ENCODE data around the gene KLK5.

DNA sequence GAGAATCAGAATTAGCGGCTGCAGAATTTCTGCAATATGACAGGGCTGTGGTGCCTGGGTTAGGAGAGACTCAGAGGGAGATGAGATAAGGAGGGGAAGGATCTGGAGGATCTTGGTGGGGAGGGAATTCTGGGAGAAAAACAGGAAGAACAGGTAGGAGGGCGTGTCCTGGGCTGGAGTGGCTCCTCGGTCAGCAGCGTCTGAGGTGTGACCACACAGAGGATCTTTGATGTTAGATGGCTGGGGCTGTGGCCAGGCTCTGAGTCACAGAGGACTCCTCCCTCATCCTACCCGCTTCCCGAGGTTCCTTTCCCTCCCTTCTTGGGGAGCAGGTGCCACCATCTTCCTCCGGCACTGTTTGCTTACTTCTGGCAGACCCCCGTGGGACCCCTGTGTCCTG lies 22.9 kb upstream of the KLK5 start:
- TF ChIP-seq EP300 (conservative IDR thresholded peaks at IDR 0.05; ENCODE audit: poor library complexity, severe bottlenecking), result no peak
- no peak for TF ChIP-seq RAD21 (conservative IDR thresholded peaks at IDR 0.05)
- TF ChIP-seq, protein P1, sequence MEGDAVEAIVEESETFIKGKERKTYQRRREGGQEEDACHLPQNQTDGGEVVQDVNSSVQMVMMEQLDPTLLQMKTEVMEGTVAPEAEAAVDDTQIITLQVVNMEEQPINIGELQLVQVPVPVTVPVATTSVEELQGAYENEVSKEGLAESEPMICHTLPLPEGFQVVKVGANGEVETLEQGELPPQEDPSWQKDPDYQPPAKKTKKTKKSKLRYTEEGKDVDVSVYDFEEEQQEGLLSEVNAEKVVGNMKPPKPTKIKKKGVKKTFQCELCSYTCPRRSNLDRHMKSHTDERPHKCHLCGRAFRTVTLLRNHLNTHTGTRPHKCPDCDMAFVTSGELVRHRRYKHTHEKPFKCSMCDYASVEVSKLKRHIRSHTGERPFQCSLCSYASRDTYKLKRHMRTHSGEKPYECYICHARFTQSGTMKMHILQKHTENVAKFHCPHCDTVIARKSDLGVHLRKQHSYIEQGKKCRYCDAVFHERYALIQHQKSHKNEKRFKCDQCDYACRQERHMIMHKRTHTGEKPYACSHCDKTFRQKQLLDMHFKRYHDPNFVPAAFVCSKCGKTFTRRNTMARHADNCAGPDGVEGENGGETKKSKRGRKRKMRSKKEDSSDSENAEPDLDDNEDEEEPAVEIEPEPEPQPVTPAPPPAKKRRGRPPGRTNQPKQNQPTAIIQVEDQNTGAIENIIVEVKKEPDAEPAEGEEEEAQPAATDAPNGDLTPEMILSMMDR (IDR thresholded peaks at IDR 0.05; ENCODE audit: poor library complexity, severe bottlenecking), result no peak
- no peak for TF ChIP-seq EZH2 (IDR thresholded peaks at IDR 0.05; ENCODE audit: borderline replicate concordance, insufficient read depth, low read length, poor library complexity, severe bottlenecking)
- TF ChIP-seq POLR2AphosphoS5 (IDR thresholded peaks at IDR 0.05), result no peak
- TF ChIP-seq MXI1 (conservative IDR thresholded peaks at IDR 0.05; ENCODE audit: poor library complexity, severe bottlenecking), result no peak
- TF ChIP-seq TAF1 (IDR thresholded peaks at IDR 0.05; ENCODE audit: low read depth), result no peak
- TF ChIP-seq, protein P2, sequence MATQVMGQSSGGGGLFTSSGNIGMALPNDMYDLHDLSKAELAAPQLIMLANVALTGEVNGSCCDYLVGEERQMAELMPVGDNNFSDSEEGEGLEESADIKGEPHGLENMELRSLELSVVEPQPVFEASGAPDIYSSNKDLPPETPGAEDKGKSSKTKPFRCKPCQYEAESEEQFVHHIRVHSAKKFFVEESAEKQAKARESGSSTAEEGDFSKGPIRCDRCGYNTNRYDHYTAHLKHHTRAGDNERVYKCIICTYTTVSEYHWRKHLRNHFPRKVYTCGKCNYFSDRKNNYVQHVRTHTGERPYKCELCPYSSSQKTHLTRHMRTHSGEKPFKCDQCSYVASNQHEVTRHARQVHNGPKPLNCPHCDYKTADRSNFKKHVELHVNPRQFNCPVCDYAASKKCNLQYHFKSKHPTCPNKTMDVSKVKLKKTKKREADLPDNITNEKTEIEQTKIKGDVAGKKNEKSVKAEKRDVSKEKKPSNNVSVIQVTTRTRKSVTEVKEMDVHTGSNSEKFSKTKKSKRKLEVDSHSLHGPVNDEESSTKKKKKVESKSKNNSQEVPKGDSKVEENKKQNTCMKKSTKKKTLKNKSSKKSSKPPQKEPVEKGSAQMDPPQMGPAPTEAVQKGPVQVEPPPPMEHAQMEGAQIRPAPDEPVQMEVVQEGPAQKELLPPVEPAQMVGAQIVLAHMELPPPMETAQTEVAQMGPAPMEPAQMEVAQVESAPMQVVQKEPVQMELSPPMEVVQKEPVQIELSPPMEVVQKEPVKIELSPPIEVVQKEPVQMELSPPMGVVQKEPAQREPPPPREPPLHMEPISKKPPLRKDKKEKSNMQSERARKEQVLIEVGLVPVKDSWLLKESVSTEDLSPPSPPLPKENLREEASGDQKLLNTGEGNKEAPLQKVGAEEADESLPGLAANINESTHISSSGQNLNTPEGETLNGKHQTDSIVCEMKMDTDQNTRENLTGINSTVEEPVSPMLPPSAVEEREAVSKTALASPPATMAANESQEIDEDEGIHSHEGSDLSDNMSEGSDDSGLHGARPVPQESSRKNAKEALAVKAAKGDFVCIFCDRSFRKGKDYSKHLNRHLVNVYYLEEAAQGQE (IDR thresholded peaks at IDR 0.05; ENCODE audit: borderline replicate concordance), result no peak

Data from neural cell (in vitro differentiated cells).